Osteoblast (primary cell): ENCODE data around the gene CHPF. TPM values are rescaled to one million over a fixed set of nuclear protein-coding genes. Genes with fewer than 3 reads are reported as not detected.

ENCODE experiments used
- DNase-seq: peaks from one replicate; pipeline ENCODE4 v3.0.0; 2011; ENCODE audit warnings: low spot score, mixed read lengths; ENCODE audit not compliant: insufficient read length; ENCODE audit errors: missing footprints
- H2AFZ ChIP-seq: 2 replicates; pipeline ENCODE4 v1.6.0; 2011; ENCODE audit warnings: mild to moderate bottlenecking, low read length
- H3K27ac ChIP-seq: 2 replicates; pipeline ENCODE4 v1.5.1; 2011; ENCODE audit warnings: mild to moderate bottlenecking, low read depth, low read length, moderate library complexity
- H3K27me3 ChIP-seq: 2 replicates; pipeline ENCODE4 v1.6.0; 2012; ENCODE audit warnings: mild to moderate bottlenecking, control low read depth, inconsistent platforms, low read length, moderate library complexity; ENCODE audit not compliant: insufficient read depth
- H3K36me3 ChIP-seq: 2 replicates; pipeline ENCODE4 v1.5.1; 2011; ENCODE audit warnings: mild to moderate bottlenecking, low read length, control low read depth, moderate library complexity; ENCODE audit not compliant: insufficient read depth
- H3K4me1 ChIP-seq: 2 replicates; pipeline ENCODE4 v1.5.1; 2011; ENCODE audit warnings: mild to moderate bottlenecking, low read length, control low read depth, moderate library complexity; ENCODE audit not compliant: insufficient read depth
- H3K4me2 ChIP-seq: 2 replicates; pipeline ENCODE4 v1.6.0; 2011; ENCODE audit warnings: mild to moderate bottlenecking, low read length; ENCODE audit not compliant: insufficient read depth
- H3K4me3 ChIP-seq: fragments of 200-600 bp; sonication (generic); 3 replicates; pipeline ENCODE4 v1.5.1; 2012; ENCODE audit warnings: mild to moderate bottlenecking, low read length, inconsistent platforms; ENCODE audit not compliant: insufficient read depth
- H3K79me2 ChIP-seq: 2 replicates; pipeline ENCODE4 v1.6.0; 2012; ENCODE audit warnings: mild to moderate bottlenecking, low read length, control low read depth, inconsistent platforms; ENCODE audit not compliant: insufficient read depth
- H3K9me3 ChIP-seq: 2 replicates; pipeline ENCODE4 v1.5.1; 2011; ENCODE audit warnings: low read depth, low read length, control low read depth
- H4K20me1 ChIP-seq: 2 replicates; pipeline ENCODE4 v1.6.0; 2012; ENCODE audit warnings: mild to moderate bottlenecking, low read length, control low read depth; ENCODE audit not compliant: insufficient read depth
- total RNA-seq: library from RNA; depleted of rRNA; stranded (reverse); fragments of >200 nt; gene quantifications from 2 replicates; pipeline ENCODE4 v1.2.3, GENCODE V29; 2012
- TF ChIP-seq, protein P1 (sequence below): IDR thresholded peaks from 2 replicates; pipeline ENCODE4 v1.5.1; 2011; ENCODE audit warnings: mild to moderate bottlenecking, low read depth, low read length, moderate library complexity; ENCODE audit errors: extremely low read depth

Gene CHPF
- total RNA-seq, 1 donor: 192 TPM

- DNase-seq: peak; percentile 96
- no peak overlapping the region for H2AFZ ChIP-seq
These were observed 16.7 kb upstream of the CHPF start for GRCh38 chr2:219560037-219560892.

GRCh38 chr2:219559156-219559915 lies 15.7 kb upstream of the CHPF start:
- H3K9me3 ChIP-seq: no peaks in the 10 kb centered on the region
- H3K79me2 ChIP-seq: no peaks in the 10 kb centered on the region
- H3K27ac ChIP-seq: no peak overlapping the region
- no peak overlapping the region for H2AFZ ChIP-seq
- H3K4me1 ChIP-seq: no peaks in the 10 kb centered on the region
- no peaks in the 10 kb centered on the region for H3K36me3 ChIP-seq
- no peaks in the 10 kb centered on the region for H3K27me3 ChIP-seq
- no peaks in the 10 kb centered on the region for H4K20me1 ChIP-seq
- no peak overlapping the region for H3K4me3 ChIP-seq
- H3K4me2 ChIP-seq: no peak overlapping the region
- DNase-seq: peak; percentile 65
- TF ChIP-seq, protein P1, sequence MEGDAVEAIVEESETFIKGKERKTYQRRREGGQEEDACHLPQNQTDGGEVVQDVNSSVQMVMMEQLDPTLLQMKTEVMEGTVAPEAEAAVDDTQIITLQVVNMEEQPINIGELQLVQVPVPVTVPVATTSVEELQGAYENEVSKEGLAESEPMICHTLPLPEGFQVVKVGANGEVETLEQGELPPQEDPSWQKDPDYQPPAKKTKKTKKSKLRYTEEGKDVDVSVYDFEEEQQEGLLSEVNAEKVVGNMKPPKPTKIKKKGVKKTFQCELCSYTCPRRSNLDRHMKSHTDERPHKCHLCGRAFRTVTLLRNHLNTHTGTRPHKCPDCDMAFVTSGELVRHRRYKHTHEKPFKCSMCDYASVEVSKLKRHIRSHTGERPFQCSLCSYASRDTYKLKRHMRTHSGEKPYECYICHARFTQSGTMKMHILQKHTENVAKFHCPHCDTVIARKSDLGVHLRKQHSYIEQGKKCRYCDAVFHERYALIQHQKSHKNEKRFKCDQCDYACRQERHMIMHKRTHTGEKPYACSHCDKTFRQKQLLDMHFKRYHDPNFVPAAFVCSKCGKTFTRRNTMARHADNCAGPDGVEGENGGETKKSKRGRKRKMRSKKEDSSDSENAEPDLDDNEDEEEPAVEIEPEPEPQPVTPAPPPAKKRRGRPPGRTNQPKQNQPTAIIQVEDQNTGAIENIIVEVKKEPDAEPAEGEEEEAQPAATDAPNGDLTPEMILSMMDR: no peak

More at GRCh38 chr2:219560037-219560892, 16.7 kb upstream of the CHPF start:
- no peak overlapping the region for H3K27ac ChIP-seq
- no peaks in the 10 kb centered on the region for H3K36me3 ChIP-seq
- H3K4me2 ChIP-seq: no peak overlapping the region
- no peaks in the 10 kb centered on the region for H3K79me2 ChIP-seq
- H3K9me3 ChIP-seq: no peaks in the 10 kb centered on the region
- H3K4me1 ChIP-seq: no peaks in the 10 kb centered on the region
- no peak overlapping the region for H3K4me3 ChIP-seq
- TF ChIP-seq, protein P1: peak; percentile 46
- H3K27me3 ChIP-seq: no peaks in the 10 kb centered on the region
- H4K20me1 ChIP-seq: peaks cover 2% of the 10 kb centered on the region

DNA sequence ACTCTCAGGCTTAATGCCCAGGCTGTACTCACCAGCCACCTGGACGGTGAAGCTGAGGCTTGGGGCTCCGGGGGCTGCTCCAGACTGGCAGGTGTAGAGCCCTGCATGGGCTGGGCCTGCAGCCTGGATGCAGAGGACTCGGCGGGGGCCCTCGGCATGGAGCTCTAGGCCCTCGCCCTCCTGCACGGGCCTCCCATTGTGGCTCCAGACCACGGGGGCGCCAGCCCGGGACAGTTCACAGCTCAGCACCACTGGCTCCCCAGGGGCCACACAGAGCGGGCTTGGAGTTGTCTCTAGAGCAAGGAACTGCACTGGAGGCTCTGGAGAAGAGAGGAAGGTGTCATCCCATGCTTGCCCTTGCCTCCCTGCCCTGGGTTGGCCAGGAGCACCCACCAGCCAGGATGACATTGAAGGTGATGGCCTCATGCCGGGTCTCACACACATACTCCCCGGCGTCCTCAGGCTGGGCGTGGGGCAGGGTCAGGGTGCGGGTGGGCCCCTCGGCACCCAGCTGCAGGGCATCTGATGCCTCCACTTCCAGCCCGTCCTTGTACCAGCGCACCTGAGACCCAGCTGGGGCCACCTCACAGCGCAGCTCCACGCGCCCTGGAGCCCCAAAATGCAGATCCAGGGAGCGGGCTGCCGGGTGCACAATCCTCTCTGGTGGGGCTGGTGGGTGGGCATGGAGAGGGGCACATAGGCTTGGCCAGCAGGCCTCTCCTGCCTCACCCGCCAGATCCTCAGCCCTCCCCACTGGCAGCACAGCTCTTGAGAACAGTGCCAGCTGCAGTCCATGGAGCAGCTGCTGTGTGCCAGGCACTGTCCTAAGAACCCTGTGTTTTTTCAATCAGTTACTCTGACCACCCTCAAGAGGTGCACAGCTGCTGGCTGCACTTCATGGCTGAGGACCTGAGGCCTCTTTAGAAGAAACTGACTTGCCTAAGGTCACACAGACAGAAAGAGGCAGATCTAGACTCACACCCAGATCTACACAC lies 14.5 kb upstream of the CHPF start:
- Histone ChIP-seq H4K20me1 (peaks cover 2% of the 10 kb centered on the region), H2AFZ (no peak overlapping the region), H3K27me3 (peaks cover 2% of the 10 kb centered on the region), H3K27ac (no peak overlapping the region), H3K9me3 (no peaks in the 10 kb centered on the region), H3K79me2 (no peaks in the 10 kb centered on the region), H3K4me2 (no peak overlapping the region), H3K4me3 (no peak overlapping the region), H3K4me1 (peaks cover under 1% of the 10 kb centered on the region), H3K36me3 (no peaks in the 10 kb centered on the region)
- DNase-seq: peak; percentile 73
- TF ChIP-seq, protein P1: no peak
